ENCODE data around the gene TMEM63B.

TMEM63B gene

DNA sequence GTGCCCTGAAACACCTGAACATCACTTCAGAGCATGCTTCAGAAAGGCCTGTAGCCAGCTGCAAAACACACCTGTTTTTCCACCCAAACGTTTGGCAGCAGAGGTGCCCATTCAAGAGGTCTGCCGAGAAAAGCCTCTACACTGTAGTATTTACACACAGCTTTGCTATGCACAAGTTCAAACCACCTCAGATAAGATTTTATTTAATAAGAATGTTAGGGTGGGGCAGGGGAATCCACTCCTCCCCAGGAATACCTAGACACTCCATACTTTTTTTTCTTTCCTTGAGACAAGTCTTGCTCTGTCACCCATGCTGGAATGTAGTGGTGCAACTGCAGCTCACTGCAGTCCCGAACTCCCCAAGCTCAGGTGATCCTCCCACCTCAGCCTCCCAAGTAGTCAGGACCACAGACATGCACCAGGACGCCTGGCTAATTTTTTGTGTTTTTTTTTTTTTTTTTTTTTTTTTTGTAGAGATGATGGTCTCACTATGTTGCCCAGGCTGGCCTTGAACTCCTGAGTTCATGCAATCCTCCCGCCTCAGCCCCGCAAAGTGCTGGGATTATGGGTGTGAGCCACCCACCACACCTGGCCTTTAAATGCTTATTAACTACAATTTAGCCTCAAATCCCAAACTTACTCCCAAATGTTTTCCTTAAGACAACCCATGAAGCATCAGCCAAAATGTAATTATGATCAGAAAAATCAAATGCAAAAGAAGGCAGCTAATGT is 9.8 kb upstream of the TMEM63B start:
- no peak for TF ChIP-seq EZH2phosphoT487 (IDR thresholded peaks at IDR 0.05; ENCODE audit: borderline replicate concordance)
- TF ChIP-seq, protein P1, sequence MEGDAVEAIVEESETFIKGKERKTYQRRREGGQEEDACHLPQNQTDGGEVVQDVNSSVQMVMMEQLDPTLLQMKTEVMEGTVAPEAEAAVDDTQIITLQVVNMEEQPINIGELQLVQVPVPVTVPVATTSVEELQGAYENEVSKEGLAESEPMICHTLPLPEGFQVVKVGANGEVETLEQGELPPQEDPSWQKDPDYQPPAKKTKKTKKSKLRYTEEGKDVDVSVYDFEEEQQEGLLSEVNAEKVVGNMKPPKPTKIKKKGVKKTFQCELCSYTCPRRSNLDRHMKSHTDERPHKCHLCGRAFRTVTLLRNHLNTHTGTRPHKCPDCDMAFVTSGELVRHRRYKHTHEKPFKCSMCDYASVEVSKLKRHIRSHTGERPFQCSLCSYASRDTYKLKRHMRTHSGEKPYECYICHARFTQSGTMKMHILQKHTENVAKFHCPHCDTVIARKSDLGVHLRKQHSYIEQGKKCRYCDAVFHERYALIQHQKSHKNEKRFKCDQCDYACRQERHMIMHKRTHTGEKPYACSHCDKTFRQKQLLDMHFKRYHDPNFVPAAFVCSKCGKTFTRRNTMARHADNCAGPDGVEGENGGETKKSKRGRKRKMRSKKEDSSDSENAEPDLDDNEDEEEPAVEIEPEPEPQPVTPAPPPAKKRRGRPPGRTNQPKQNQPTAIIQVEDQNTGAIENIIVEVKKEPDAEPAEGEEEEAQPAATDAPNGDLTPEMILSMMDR (conservative IDR thresholded peaks at IDR 0.05; ENCODE audit: low read length): no peak
- Histone ChIP-seq H3K9ac (ENCODE audit: low read depth, low read length, poor library complexity, severe bottlenecking) (no peak overlapping the region), H3K9me3 (ENCODE audit: insufficient read depth, low read depth, low read length) (no peaks in the 10 kb centered on the region), H3K4me1 (ENCODE audit: insufficient read depth, low read length, poor library complexity, severe bottlenecking) (peaks cover 23% of the 10 kb centered on the region), H3F3A (ENCODE audit: low read depth) (no peaks in the 10 kb centered on the region), H3K79me2 (ENCODE audit: insufficient read depth, low read length) (peaks cover 67% of the 10 kb centered on the region), H2AFZ (ENCODE audit: low read length) (no peak overlapping the region), H3K4me2 (ENCODE audit: low read depth, low read length, poor library complexity, severe bottlenecking) (no peak overlapping the region), H3K9me2 (replicated peaks; ENCODE audit: low read depth, low read length) (no peaks in the 10 kb centered on the region), H3K36me3 (ENCODE audit: insufficient read depth, low read length) (peaks cover 31% of the 10 kb centered on the region; the same call in 1 of the 2 replicates), H3K4me3 (ENCODE audit: low read length, poor library complexity, severe bottlenecking) (no peak overlapping the region), H3K27me3 (ENCODE audit: insufficient read depth, low read length, poor library complexity, severe bottlenecking) (no peaks in the 10 kb centered on the region), H4K20me1 (ENCODE audit: insufficient read depth, low read length, poor library complexity, severe bottlenecking) (peaks cover 75% of the 10 kb centered on the region)

DNA sequence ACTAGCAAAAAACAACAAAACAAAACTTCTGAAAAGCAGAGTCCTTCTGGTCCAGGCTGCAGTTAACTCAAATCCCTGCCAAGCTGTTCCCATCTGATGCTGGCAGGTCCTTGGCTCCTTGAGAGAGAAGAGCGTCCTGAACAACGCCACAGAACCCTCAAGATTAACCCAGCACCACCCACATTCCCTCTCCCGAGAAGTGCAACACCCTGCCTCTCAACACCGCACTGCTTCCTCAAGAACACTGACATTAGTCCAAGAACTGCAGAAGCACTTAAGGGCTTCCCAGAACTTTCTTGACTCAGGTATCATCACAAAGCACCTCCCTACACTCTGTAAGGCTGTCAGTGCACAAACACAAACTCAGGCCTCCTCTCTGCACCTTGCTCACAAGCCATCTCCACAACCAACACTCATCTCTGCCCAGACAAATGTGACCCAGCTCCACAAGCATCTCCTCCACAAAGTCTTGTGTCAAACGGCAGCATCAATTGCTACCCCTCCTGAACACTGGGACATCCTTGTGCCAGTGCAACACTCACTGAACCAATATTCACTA is 7.6 kb upstream of the TMEM63B start:
- H3K27me3 ChIP-seq (ENCODE audit: insufficient read depth, low read length, poor library complexity, severe bottlenecking): no peaks in the 10 kb centered on the region
- peaks cover 11% of the 10 kb centered on the region; the same call in 1 of the 2 replicates for H3K36me3 ChIP-seq (ENCODE audit: insufficient read depth, low read length)
- no peak overlapping the region for H3K4me2 ChIP-seq (ENCODE audit: low read depth, low read length, poor library complexity, severe bottlenecking)
- H3K9me2 ChIP-seq (replicated peaks; ENCODE audit: low read depth, low read length): no peaks in the 10 kb centered on the region
- no peak overlapping the region for H3K4me3 ChIP-seq (ENCODE audit: low read length, poor library complexity, severe bottlenecking)
- no peaks in the 10 kb centered on the region for H3K9me3 ChIP-seq (ENCODE audit: insufficient read depth, low read depth, low read length)
- TF ChIP-seq EZH2phosphoT487 (IDR thresholded peaks at IDR 0.05; ENCODE audit: borderline replicate concordance): no peak
- TF ChIP-seq, protein P1 (conservative IDR thresholded peaks at IDR 0.05; ENCODE audit: low read length): no peak
- peaks cover 97% of the 10 kb centered on the region for H4K20me1 ChIP-seq (ENCODE audit: insufficient read depth, low read length, poor library complexity, severe bottlenecking)
- H3F3A ChIP-seq (ENCODE audit: low read depth): no peaks in the 10 kb centered on the region
- H2AFZ ChIP-seq (ENCODE audit: low read length): no peak overlapping the region
- peaks cover 45% of the 10 kb centered on the region for H3K4me1 ChIP-seq (ENCODE audit: insufficient read depth, low read length, poor library complexity, severe bottlenecking)
- no peak overlapping the region for H3K9ac ChIP-seq (ENCODE audit: low read depth, low read length, poor library complexity, severe bottlenecking)
- peaks cover 88% of the 10 kb centered on the region for H3K79me2 ChIP-seq (ENCODE audit: insufficient read depth, low read length)

DNA sequence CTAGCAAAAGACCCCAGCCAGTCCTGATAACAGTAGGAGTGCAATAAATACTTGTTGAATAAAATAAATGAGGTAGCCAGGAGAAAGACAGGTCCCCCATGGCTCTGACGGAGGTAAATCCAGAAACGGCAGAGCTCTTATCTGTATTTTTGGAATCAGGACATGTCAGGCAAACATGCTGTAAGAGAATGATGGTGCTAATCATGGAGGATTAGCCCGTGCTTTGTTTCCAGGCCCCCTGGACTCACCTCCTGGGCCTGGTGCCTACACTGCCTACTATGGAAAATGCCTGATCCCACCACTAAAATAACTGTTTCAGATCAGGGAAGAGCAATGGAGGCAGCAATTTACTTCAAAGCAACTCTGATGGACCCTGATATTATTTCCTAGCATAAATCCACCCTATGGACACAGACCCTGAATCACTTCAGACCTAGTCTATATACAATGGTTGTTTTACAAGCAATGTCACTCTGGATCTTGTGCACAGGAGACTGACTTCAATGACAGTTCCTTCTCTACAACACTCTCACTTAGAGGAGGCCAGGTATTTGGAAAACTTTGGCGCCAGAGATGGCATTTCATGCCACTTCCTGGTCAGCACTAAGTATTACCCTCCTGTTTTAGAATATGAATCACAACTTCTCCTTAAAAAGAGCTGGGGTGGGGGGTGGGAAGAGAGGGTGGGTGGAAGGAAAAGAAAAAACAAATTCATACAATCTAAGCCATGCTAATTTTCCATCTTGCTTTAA is 6.5 kb upstream of the TMEM63B start:
- Histone ChIP-seq H4K20me1 (ENCODE audit: insufficient read depth, low read length, poor library complexity, severe bottlenecking) (peaks cover 99% of the 10 kb centered on the region), H3K4me1 (ENCODE audit: insufficient read depth, low read length, poor library complexity, severe bottlenecking) (peaks cover 53% of the 10 kb centered on the region), H3K9ac (ENCODE audit: low read depth, low read length, poor library complexity, severe bottlenecking) (no peak overlapping the region), H3F3A (ENCODE audit: low read depth) (no peaks in the 10 kb centered on the region), H3K4me2 (ENCODE audit: low read depth, low read length, poor library complexity, severe bottlenecking) (peak overlapping the region; percentile 5), H3K9me2 (replicated peaks; ENCODE audit: low read depth, low read length) (no peaks in the 10 kb centered on the region), H3K4me3 (ENCODE audit: low read length, poor library complexity, severe bottlenecking) (no peak overlapping the region), H3K79me2 (ENCODE audit: insufficient read depth, low read length) (peaks cover 96% of the 10 kb centered on the region), H2AFZ (ENCODE audit: low read length) (no peak overlapping the region), H3K27me3 (ENCODE audit: insufficient read depth, low read length, poor library complexity, severe bottlenecking) (no peaks in the 10 kb centered on the region), H3K36me3 (ENCODE audit: insufficient read depth, low read length) (peaks cover 1% of the 10 kb centered on the region; the same call in 1 of the 2 replicates), H3K9me3 (ENCODE audit: insufficient read depth, low read depth, low read length) (no peaks in the 10 kb centered on the region)
- TF ChIP-seq EZH2phosphoT487 (IDR thresholded peaks at IDR 0.05; ENCODE audit: borderline replicate concordance): no peak
- TF ChIP-seq, protein P1 (conservative IDR thresholded peaks at IDR 0.05; ENCODE audit: low read length): no peak

All from Loucy (cell line).